HEK293T (cell line): Measurements from ENCODE around the gene SGSM1.

Source experiments
- CTCF ChIA-PET: fragments of 350-600 bp; formaldehyde crosslinking; extraction: SDS; loops from one replicate; lab custom pipeline; 2021; ENCODE audit warnings: antibody characterized with exemption, inconsistent platforms; lab: Yijun Ruan, JAX
- POLR2A ChIA-PET: fragments of 350-600 bp; formaldehyde crosslinking; extraction: SDS; loops from one replicate; lab custom pipeline; 2020; ENCODE audit warnings: antibody characterized with exemption, inconsistent platforms; lab: Yijun Ruan, JAX
- DNase-seq: peaks from one replicate; pipeline ENCODE4 v3.0.0; 2012; ENCODE audit warnings: mixed read lengths; ENCODE audit errors: extremely low spot score
- ARNT ChIP-seq: fragments of 450-650 bp; IDR thresholded peaks from 2 replicates; pipeline ENCODE4 v1.6.1; 2017; ENCODE audit warnings: mild to moderate bottlenecking
- BHLHE40 ChIP-seq: fragments of 450-650 bp; IDR thresholded peaks from 2 replicates; pipeline ENCODE4 v1.6.1; 2016; ENCODE audit warnings: mild to moderate bottlenecking, moderate library complexity, borderline replicate concordance
- CTBP1 ChIP-seq: fragments of 450-650 bp; IDR thresholded peaks from 2 replicates; pipeline ENCODE4 v1.6.1; 2016; ENCODE audit warnings: borderline replicate concordance
- ELF4 ChIP-seq: fragments of 450-650 bp; IDR thresholded peaks from 2 replicates; pipeline ENCODE4 v1.6.1; 2017; ENCODE audit warnings: antibody characterized with exemption
- FOXA1 ChIP-seq: fragments of 450-650 bp; IDR thresholded peaks from 2 replicates; pipeline ENCODE4 v1.6.1; 2016; ENCODE audit warnings: mild to moderate bottlenecking
- FOXK2 ChIP-seq: fragments of 450-650 bp; IDR thresholded peaks from 2 replicates; pipeline ENCODE4 v1.6.1; 2016; ENCODE audit warnings: mild to moderate bottlenecking
- FOXM1 ChIP-seq: fragments of 450-650 bp; IDR thresholded peaks from 2 replicates; pipeline ENCODE4 v1.6.1; 2017; ENCODE audit warnings: mild to moderate bottlenecking, borderline replicate concordance
- HDGF ChIP-seq: fragments of 450-650 bp; IDR thresholded peaks from 2 replicates; pipeline ENCODE4 v1.6.1; 2017; ENCODE audit warnings: antibody characterized with exemption, borderline replicate concordance
- L3MBTL2 ChIP-seq: fragments of 450-650 bp; conservative IDR thresholded peaks from 2 replicates; pipeline ENCODE4 v1.6.1; 2016; ENCODE audit warnings: mild to moderate bottlenecking
- LEF1 ChIP-seq: fragments of 450-650 bp; IDR thresholded peaks from 2 replicates; pipeline ENCODE4 v1.6.1; 2017; ENCODE audit warnings: mild to moderate bottlenecking, borderline replicate concordance
- NFRKB ChIP-seq: fragments of 450-650 bp; IDR thresholded peaks from 2 replicates; pipeline ENCODE4 v1.6.1; 2016; ENCODE audit warnings: mild to moderate bottlenecking, moderate library complexity
- SP1 ChIP-seq: fragments of 450-650 bp; IDR thresholded peaks from 2 replicates; pipeline ENCODE4 v1.6.1; 2017
- SUZ12 ChIP-seq: fragments of 450-650 bp; IDR thresholded peaks from 2 replicates; pipeline ENCODE4 v1.6.1; 2016; ENCODE audit warnings: mild to moderate bottlenecking
- TARDBP ChIP-seq: fragments of 450-650 bp; IDR thresholded peaks from 2 replicates; pipeline ENCODE4 v1.6.1; 2016
- ZNF384 ChIP-seq: fragments of 450-650 bp; IDR thresholded peaks from 2 replicates; pipeline ENCODE4 v1.6.1; 2016
- TF ChIP-seq, protein P1 (sequence below): fragments of 450-650 bp; IDR thresholded peaks from 2 replicates; pipeline ENCODE4 v1.6.1; 2016

Gene SGSM1

GRCh38 chr22:24845041-24845898, 39.3 kb downstream of the SGSM1 start:
- no peak for TF ChIP-seq FOXK2
- TF ChIP-seq ARNT: no peak
- no peak for TF ChIP-seq NFRKB
- TF ChIP-seq TARDBP: no peak
- TF ChIP-seq FOXM1: no peak
- TF ChIP-seq ELF4: no peak
- TF ChIP-seq HDGF: no peak
- TF ChIP-seq SUZ12: no peak
- TF ChIP-seq ZNF384: no peak
- no peak for TF ChIP-seq CTBP1
- TF ChIP-seq FOXA1: no peak
- no peak for TF ChIP-seq LEF1
- no peak for TF ChIP-seq SP1
- TF ChIP-seq, protein P1, sequence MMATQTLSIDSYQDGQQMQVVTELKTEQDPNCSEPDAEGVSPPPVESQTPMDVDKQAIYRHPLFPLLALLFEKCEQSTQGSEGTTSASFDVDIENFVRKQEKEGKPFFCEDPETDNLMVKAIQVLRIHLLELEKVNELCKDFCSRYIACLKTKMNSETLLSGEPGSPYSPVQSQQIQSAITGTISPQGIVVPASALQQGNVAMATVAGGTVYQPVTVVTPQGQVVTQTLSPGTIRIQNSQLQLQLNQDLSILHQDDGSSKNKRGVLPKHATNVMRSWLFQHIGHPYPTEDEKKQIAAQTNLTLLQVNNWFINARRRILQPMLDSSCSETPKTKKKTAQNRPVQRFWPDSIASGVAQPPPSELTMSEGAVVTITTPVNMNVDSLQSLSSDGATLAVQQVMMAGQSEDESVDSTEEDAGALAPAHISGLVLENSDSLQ: no peak
- TF ChIP-seq L3MBTL2: no peak
- TF ChIP-seq BHLHE40: no peak
- no peak for DNase-seq
- CTCF ChIA-PET: interaction anchor here (0.6 kb wide), 1 partner anchor 1520 kb away, joined by 4 read pairs; no protein-coding TSS in a partner anchor
- POLR2A ChIA-PET: interaction anchor here (0.6 kb wide), 1 partner anchor 16 kb away, joined by 3 read pairs; no protein-coding TSS in a partner anchor

- TF ChIP-seq BHLHE40 (no peak), ELF4 (no peak), FOXM1 (no peak), HDGF (no peak), CTBP1 (no peak), LEF1 (no peak), ZNF384 (no peak), FOXA1 (no peak), FOXK2 (no peak), NFRKB (no peak), L3MBTL2 (no peak), SUZ12 (no peak), ARNT (no peak), SP1 (no peak), TARDBP (no peak)
- TF ChIP-seq, protein P1: no peak
- ChIA-PET POLR2A (no interaction called here), CTCF (no interaction called here)
- DNase-seq: no peak
Observed at GRCh38 chr22:24847490-24847889, 41.5 kb downstream of the SGSM1 start.

DNA sequence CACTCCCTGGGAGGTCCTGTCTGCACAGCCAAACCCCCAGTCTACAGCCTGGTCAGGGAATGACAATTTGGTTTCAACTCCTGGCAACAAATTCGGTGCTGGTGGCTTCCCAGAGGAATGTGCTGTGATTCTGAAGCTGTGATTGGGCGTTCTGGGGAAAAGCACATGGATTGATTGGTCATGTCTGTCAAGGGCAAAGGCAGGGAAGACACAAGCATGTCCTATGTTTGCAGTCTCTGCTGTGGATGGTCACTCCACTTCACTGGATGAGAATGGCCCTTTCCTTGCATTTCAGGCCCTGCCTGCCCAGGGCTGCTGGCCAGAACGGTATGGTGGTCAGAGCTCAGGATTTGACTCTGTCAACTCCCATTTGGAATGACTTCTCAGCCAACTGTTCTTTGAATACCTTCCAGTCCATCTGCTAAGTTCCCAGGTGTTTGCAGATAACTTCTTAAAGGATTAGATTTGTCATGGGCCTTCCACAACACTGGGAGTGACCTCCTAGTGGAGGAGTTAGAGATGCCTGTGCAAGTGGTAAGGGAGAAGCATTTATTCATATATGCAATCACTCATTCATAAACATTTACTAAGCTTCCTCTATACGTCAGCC, 42.7 kb downstream of the SGSM1 start:
- ChIA-PET POLR2A (no interaction called here), CTCF (interaction anchor here (0.5 to 2.6 kb wide), 3 partner anchors 68 to 80 kb away, joined by 3 to 11 read pairs (median 3); no protein-coding TSS in a partner anchor)
- TF ChIP-seq LEF1 (no peak), BHLHE40 (no peak), ZNF384 (no peak), ARNT (no peak), SP1 (no peak), NFRKB (no peak), SUZ12 (no peak), ELF4 (no peak), L3MBTL2 (no peak), HDGF (no peak), FOXK2 (no peak), FOXM1 (no peak), CTBP1 (no peak), FOXA1 (no peak), TARDBP (no peak)
- TF ChIP-seq, protein P1: no peak
- DNase-seq: no peak

GRCh38 chr22:24855794-24856193, 49.8 kb downstream of the SGSM1 start:
- no peak for DNase-seq
- ChIA-PET CTCF (no interaction called here), POLR2A (no interaction called here)
- TF ChIP-seq BHLHE40 (no peak), TARDBP (no peak), L3MBTL2 (no peak), LEF1 (no peak), SUZ12 (no peak), SP1 (no peak), ELF4 (no peak), NFRKB (no peak), ZNF384 (no peak), FOXM1 (no peak), ARNT (no peak), FOXA1 (no peak), FOXK2 (no peak), CTBP1 (no peak), HDGF (no peak)
- TF ChIP-seq, protein P1: no peak

GRCh38 chr22:24857576-24857975, 51.6 kb downstream of the SGSM1 start:
- TF ChIP-seq SP1: no peak
- no peak for TF ChIP-seq FOXA1
- no peak for TF ChIP-seq LEF1
- TF ChIP-seq FOXK2: no peak
- TF ChIP-seq SUZ12: no peak
- TF ChIP-seq BHLHE40: no peak
- no peak for TF ChIP-seq TARDBP
- TF ChIP-seq CTBP1: no peak
- no peak for TF ChIP-seq ZNF384
- no peak for TF ChIP-seq ELF4
- no peak for TF ChIP-seq NFRKB
- no peak for TF ChIP-seq ARNT
- TF ChIP-seq L3MBTL2: no peak
- TF ChIP-seq, protein P1: no peak
- TF ChIP-seq FOXM1: no peak
- POLR2A ChIA-PET: no interaction called here
- CTCF ChIA-PET: no interaction called here
- DNase-seq: no peak
